Stimulated activated CD8-positive, alpha-beta memory T cell treated with anti-CD3 and anti-CD28 coated beads, Interleukin-4, amount 100 ng/mL, for 24 hours (primary cell): ENCODE measurements around the gene GZF1.

Source experiments
- DNase-seq: peaks from one replicate; pipeline ENCODE4 v3.0.0-alpha.2; 2020; ENCODE audit warnings: low read depth

GZF1 gene

GRCh38 chr20:23369072-23369823 lies 7.3 kb downstream of the GZF1 start:
- DNase-seq, result no peak

DNA sequence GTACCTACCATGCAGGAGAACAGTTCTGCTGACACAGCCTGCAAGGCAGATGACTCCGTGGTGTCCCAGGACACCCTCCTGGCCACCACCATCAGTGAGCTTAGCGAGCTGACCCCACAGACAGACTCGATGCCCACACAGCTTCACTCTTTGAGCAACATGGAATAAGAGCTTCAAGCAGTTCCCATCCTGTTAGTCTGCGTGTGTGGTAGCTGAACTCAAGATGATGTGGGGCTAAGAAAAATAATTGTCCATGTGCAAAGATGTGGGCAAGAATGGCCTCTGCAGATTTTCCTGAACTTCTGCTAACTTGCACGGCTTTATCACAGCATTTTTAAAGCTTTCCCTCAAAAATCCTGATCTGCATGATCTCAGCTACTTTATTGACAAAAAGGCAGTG lies 8.3 kb downstream of the GZF1 start:
- DNase-seq, result no peak

DNA sequence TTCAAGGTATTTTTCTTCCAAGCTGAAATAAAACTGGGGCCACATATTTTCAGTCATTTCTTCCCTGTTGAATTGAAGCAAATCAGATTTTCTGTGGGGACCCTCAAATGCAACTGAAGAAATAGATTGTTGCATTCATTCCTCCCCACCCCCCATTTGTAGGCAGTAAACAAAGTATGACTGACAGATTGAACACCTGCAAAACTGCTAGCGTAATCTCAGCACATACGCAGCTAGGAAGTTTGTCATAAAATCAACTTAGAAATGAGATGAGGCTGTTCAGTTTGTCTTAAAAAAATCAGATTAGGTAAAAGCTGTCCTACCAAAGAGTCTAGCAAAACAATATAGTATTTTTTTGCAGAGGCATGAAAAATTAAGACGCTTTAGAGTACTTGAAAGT lies 8.9 kb downstream of the GZF1 start:
- no peak for DNase-seq

DNA sequence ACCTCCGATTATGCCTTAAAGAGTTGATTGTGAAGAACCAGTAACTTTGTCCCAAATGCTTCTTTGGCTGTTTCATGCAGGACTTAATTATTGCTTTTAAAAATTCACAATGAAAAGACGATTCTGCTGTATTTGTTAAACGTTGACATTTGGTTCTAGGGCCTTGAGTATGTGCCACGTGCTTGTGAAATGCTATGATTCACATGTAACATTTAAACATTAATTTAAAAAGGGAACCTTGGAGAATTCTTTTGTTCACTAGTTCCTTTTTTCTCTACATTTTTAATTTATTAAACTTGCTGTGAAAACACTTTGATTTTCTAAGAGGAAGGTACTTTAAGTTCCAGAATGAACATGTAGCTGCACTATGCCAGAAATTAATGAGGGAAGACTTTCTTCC lies 9.5 kb downstream of the GZF1 start:
- no peak for DNase-seq

DNA sequence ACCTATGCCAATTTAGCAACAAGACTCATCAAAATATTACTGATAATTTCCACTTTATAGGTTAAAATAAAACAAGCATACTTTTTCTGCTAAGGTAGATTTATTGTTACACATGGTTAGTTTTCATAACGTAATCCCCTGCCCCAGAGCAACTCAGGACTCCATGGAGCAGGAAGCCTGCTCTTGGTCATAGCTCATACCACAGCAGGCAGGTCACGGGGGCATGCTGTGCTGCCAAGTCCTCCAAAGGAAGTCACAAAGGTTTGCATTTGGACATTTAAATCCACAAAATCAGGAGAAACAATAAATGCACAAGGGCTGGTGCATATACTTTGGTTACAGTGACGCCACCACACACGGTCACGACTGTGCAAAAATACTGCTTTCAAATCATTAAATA lies 12.5 kb downstream of the GZF1 start:
- DNase-seq, result no peak

DNA sequence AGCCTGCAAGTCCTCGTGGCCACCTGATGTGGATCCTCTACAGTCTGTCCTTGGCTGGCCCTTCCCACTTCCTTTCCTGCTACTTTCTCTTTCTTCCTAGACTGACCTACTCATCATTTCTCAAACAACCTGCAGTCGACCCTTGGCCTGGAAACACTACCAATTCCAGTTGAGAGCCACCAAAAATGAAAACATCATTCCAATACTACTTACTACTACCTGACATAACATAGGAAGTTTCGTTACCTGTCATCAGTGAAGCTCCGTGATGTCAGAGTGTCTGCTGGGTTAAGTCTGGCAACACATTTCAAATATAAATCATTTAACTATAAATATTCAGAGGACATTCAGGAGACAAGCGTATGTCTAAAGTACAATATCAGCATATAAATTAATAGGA lies 13.8 kb downstream of the GZF1 start:
- DNase-seq, result no peak

DNA sequence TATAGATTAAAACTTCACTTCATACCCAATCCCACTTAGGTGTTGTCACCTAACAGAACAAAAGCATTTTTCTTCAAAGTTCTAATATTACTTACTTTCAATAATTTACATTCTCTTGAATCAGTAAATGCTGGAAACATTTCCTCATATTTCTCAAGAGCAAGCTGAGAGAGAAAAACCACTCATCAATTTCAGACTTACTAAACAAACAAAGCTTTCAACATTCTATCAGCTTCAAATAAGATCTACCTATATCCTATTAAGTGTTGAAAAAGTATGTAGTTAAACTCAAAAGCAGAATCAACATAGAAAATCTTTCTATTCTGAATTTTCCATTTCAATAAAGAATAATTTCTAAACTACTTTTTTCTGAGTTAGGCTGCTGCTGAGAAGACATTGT lies 17.8 kb downstream of the GZF1 start:
- no peak for DNase-seq

DNA sequence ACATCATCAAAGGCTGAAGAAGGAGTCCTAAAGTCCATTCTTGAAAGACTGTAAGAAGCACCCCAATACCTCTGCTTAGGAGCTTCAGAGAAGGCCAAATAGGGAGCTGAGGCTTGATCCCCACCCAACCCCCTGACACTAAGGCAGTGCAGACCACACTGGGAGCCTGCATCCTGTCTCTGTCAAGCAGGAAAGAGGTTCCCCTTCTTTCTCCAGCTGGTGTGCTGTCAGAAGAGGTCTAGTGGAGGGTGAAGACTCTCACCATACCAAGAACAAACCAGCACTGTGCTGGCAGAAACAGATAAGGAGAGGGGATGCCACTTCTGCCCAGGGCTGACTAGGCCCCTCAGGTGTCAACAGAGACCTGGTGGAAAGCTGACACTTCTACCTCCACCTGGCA lies 19.9 kb downstream of the GZF1 start:
- DNase-seq, result no peak

- no peak for DNase-seq
These were observed 24.5 kb downstream of the GZF1 start for GRCh38 chr20:23386304-23387117.

GRCh38 chr20:23387118-23387443 lies 25.1 kb downstream of the GZF1 start:
- DNase-seq, result no peak

DNA sequence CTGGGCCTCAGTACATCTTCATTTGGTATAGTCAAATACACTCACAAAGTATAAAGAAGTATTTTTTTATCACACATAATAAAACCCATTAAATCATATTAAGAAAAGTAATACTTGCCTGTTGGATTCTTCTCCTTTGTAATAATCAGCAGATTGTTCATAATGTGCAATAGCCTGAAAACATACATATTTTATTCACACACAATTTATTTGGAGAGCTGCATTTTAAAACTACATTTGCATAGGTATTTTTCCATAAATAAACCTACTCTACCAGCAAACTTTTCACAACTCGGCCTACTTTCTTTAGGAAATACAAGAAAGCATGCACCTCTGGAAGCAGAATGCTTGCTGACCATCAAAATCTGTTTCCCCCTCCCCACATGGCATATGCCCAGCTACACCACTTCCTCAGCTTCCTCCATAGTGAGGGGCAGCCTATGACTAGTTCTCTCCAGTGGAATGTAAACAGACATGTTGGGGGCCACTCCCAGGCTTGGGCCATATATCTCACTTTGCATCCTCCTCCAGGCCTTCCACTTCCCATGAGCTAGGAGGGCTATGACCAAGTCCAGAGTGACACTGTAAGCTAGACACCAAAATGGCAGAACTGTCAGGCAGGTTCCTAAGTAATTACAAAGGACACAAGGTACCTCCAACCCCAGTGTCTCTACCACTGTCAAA lies 28.3 kb downstream of the GZF1 start:
- no peak for DNase-seq

DNA sequence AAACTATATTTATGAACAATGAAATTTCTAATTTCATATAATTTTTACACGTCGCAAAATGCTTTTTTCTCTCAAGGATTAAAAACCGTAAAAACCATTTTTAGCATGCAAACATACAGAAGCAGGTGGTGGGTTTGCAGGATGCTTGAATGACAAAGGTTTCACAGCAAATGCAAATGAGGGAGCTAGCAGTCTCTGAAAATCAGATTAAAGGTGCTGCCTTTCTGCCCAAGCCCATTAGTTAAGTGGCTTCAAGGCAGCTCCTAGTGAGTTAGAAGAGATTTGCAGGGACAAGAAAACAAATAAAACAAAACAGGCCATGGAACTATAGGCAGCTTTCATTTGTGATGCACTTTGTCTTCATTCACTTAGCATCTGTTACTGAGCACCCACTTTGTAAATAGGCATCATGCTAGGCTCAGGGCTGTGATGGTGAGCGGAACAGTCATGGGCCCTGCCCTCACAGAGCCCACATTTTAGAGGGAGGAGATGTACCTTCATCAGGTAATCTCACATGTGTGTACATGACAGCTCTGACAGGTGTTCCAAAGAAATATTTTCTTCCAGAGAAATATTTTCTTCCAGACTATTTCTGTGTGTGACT lies 29.8 kb downstream of the GZF1 start:
- DNase-seq, result no peak

GRCh38 chr20:23393996-23394775 lies 32.2 kb downstream of the GZF1 start:
- DNase-seq, result no peak

DNA sequence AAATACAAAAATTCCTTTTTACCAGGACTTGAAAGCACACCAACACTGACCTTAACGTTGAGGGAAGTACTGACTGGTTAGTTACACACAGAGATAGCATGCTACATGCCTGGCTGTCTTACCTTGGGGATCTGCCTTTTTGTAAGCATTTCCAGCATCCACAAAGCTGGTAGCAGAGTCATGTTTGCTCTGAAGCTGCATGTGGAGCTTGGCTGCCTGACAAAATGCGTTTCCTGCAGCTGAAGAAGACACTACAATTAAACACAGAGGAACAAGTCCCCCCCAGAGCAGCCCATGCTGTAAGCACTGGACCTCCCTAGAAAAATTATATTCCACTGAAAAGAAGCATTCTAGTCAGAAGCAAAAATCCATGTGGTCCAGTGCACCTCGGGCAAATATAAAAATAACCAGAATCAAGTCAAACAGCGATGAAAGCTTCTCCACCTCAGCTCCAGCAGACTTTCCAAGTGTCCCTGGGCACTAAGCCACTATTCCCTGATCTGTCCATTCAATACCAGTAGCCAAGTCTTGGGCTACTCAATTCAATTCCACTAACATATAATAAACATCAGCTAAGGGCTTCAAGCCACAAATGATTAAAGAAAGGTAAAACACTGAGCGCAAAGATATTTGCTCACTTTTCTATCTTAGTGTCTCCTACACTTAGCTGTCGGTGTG lies 35.1 kb downstream of the GZF1 start:
- no peak for DNase-seq

DNA sequence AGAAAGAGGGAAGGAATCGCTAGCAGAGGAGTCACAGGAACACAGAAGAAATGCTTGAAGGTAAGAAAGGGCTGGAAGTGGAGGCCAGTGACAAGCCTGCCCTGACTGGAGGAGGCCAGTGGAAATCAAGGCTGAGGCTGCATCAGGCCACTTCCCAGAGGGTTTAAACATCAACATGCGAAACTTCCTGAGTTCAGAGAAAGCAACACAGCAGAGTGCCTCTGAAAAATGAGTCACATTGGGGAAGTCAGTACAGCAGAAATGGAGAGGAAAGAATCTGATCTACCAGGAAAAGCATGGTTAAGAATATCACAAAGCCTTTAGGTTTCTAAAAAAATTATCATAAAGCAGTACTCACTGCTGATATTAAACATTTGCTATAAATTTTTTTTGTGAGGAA lies 36.0 kb downstream of the GZF1 start:
- DNase-seq, result no peak

GRCh38 chr20:23399568-23400241 lies 37.7 kb downstream of the GZF1 start:
- no peak for DNase-seq

DNA sequence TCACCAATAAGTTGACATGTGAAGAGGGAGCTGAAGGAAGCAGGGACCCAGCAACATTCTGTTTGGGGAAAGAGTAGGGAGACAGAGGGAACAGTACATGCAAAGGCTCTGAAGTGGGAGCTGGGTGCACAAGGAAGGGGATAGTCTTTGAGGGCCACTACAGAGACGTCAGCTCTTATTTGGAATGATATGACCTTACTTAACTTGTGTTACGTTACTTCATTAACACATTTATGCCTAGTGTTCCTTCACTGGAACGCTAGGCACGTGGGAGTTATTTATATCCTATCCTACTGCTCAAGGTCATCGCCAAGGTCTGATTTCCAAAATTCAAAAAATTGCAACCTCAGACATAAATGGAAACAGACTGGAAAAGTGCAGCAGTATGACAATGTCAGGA lies 39.1 kb downstream of the GZF1 start:
- no peak for DNase-seq

DNA sequence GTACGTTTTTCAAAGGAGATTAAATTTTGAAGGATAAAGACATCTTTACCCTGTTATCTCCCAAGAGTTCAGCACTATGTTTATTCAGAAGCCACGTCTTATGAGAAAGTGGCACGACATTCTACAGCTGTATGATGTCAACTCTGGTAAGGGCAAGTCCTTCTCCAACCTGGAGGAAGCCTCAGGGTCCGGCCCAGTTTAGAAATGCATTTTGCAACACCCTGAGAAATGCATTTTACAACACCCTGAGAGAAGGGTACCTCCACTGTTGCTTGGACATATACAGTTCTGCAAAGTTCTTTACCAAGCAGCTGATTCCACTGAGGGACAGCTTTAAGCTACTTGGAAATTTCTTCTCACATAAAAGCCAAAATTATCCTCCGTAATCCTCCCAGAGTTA lies 41.8 kb downstream of the GZF1 start:
- DNase-seq, result no peak

DNA sequence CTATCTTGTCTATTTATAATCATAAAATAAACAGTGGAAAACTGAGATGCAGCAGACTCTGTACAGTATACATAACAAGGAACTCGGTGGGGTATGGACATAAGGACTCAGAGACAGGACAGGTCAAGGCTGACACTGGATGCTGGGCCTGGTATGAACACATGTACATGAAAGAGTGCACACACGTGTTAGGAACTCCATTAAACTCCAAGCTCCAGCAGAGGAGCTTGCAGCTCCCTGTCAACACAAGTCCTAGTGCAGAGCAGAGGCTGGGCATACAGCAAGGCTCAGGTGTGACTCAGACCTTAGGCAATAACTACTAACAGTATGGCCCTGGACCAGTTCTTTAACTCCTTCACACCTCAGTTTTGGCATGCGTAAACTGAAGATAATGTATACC lies 42.2 kb downstream of the GZF1 start:
- no peak for DNase-seq

GRCh38 chr20:23406880-23407279 lies 44.9 kb downstream of the GZF1 start:
- no peak for DNase-seq
